Tibial artery (tissue), 4 donors: ENCODE data around the gene HSD3B1.
"Not testable (repeated sequence)": the region's sequence is repeated elsewhere in the genome, so short reads cannot be mapped to it uniquely, and the experiment has no call there.

ENCODE experiments used
- DNase-seq, 2 donors: peaks; one replicate each; pipeline ENCODE4 v3.0.0-alpha.2; 2019
- H3K27ac ChIP-seq, 2 donors: fragments of 200-600 bp; sonication (generic) in 1 of 2; 1 replicate in 1 of 2; 2 replicates in 1 of 2; pipeline ENCODE4 v1.5.1; 2018 to 2019; ENCODE audit warnings: mild to moderate bottlenecking in 1 of 2
- H3K27me3 ChIP-seq, 2 donors: fragments of 200-600 bp; sonication (generic) in 1 of 2; one replicate each; pipeline versions ENCODE4 v1.5.1 to v1.6.0; 2016 to 2019
- H3K36me3 ChIP-seq, 3 donors: fragments of 200-600 bp; sonication (generic) in 2 of 3; one replicate each; pipeline ENCODE4 v1.5.1; 2016 to 2019; ENCODE audit warnings: mild to moderate bottlenecking in 2 of 3
- H3K4me1 ChIP-seq, 4 donors: fragments of 200-600 bp; sonication (generic) in 2 of 4; 1 replicate in 3 of 4; 2 replicates in 1 of 4; pipeline ENCODE4 v1.5.1; 2016 to 2019
- H3K4me3 ChIP-seq, 2 donors: fragments of 200-600 bp; sonication (generic) in 1 of 2; 1 replicate in 1 of 2; 2 replicates in 1 of 2; pipeline ENCODE4 v1.5.1; 2018 to 2019; ENCODE audit warnings: mild to moderate bottlenecking in 2 of 2
- H3K9me3 ChIP-seq, 3 donors: fragments of 200-600 bp; sonication (generic) in 1 of 3; one replicate each; pipeline ENCODE4 v1.5.1; 2016 to 2019
- CTCF ChIP-seq, 2 experiments: fragments of 200-600 bp in 1 of 2; fragments of 450-650 bp in 1 of 2; IDR thresholded peaks; one replicate each; pipeline ENCODE4 v1.5.1; 2017 to 2019; ENCODE audit warnings: antibody characterized with exemption in 2 of 2, mild to moderate bottlenecking in 1 of 2, moderate library complexity in 1 of 2
- intact Hi-C: fragments of 100-400 bp; cut with DNase I; formaldehyde crosslinking; loops from one replicate; pipeline ENCODE4 v1.15.0; 2023; ENCODE audit warnings: low total_unique reads

Gene HSD3B1

DNA sequence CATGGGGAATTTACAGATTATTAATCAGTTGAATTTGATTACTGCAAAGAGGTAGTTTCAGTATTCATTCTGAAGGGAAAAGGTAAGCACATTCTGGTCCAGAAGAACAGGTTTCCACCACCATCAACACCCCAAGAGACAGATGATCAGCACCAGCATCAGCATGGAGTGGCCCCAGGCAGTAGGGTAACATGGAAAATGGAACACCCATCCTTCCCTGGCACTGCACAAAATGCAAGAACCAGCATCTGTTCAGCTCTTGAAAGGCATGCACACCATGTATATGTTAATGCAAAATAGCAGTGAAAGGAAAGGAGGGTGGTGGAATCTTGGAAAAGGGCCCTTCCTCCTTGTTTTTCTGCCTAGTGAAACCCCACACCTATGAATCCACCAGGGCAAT lies 9.2 kb downstream of the HSD3B1 start:
- intact Hi-C loops, result no loop called here
- Histone ChIP-seq H3K4me1 (no peaks in the 10 kb centered on the region), H3K9me3 (no peaks in the 10 kb centered on the region), H3K27ac (no peak overlapping the region), H3K4me3 (no peak overlapping the region), H3K36me3 (no peaks in the 10 kb centered on the region), H3K27me3 (no peaks in the 10 kb centered on the region)
- no peak for TF ChIP-seq CTCF (IDR thresholded peaks at IDR 0.05)
- no peak for DNase-seq

GRCh38 chr1:119516680-119517079 lies 9.7 kb downstream of the HSD3B1 start:
- H3K27me3 ChIP-seq, result no peaks in the 10 kb centered on the region
- no peaks in the 10 kb centered on the region for H3K9me3 ChIP-seq
- H3K27ac ChIP-seq, result no peak overlapping the region
- TF ChIP-seq CTCF (IDR thresholded peaks at IDR 0.05), result no peak
- H3K36me3 ChIP-seq, result no peaks in the 10 kb centered on the region
- H3K4me1 ChIP-seq, result no peaks in the 10 kb centered on the region
- intact Hi-C loops, result no loop called here
- DNase-seq, result no peak
- no peak overlapping the region for H3K4me3 ChIP-seq

- H3K27me3 ChIP-seq, H3K36me3 ChIP-seq, DNase-seq, H3K4me1 ChIP-seq, H3K27ac ChIP-seq, H3K4me3 ChIP-seq, H3K9me3 ChIP-seq, intact Hi-C loops: not testable (repeated sequence)
Observed at GRCh38 chr1:119517667-119518066, 10.7 kb downstream of the HSD3B1 start.

DNA sequence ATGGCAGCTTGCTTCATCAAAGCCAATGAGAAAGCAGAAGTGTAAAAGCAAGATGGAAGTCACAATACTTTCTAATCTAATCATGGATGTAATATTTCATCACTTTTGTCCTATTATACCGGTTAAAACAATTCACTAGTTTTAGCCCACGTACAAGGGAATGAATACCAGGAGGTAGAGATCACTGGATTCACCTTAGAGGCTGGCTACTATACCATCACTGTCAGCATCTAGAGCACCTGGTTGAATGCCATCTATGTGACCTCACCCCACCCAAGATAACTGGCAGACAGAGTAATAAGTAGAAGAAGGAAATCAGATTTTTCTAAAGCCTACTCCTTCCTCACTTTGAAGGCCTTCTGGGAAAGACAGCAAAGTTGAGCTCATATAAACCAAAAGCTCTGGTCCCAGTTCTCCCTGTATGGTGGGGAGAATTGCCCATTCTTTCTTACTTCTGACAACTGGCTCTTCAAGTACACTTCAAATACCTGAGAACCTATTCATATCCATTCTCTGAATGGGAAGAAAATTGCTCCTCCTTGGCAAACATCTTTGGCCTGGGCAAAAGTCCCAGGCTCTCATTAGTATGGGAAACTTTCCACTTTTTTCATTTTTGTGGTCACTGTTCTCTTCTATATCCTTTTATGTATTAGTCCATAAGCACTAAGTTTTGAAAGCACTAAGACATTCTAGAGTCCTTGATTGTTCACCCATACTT lies 24.8 kb downstream of the HSD3B1 start:
- no peak for DNase-seq
- no peaks in the 10 kb centered on the region for H3K27me3 ChIP-seq
- H3K4me1 ChIP-seq, result no peaks in the 10 kb centered on the region
- H3K9me3 ChIP-seq, result peaks cover 0 to 2% (median 0%) of the 10 kb centered on the region in 3 donors
- TF ChIP-seq CTCF (IDR thresholded peaks at IDR 0.05), result no peak
- no peak overlapping the region for H3K27ac ChIP-seq
- no peak overlapping the region for H3K4me3 ChIP-seq
- H3K36me3 ChIP-seq, result no peaks in the 10 kb centered on the region
- intact Hi-C loops, result no loop called here

DNA sequence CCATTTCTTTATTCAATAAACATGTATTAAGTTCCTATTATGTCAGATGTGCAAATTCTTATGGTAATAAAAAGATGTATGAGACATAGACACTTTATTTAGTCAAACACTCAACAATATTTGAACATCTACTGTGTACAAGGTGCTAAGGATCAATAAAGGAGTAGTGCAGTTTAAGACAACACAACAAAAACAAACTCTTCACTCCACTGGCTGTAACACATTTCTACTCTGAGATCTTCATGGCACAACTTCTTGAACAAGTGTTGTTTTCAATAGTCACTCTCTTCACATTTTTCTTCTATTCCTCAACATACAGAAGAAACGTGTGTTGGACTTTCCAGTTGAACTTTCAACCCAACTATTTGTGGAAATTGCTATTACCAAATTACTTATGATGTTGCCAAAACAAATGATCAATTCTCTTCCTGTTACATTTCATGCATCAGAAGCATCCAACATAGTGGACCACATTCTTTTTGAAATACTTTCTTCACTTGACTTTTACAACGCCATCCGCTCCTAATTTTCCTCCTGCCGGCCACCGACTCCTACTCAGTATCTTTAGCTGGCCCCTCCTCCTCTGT lies 25.4 kb downstream of the HSD3B1 start:
- Histone ChIP-seq H3K9me3 (no peaks in the 10 kb centered on the region), H3K36me3 (no peaks in the 10 kb centered on the region), H3K4me1 (no peaks in the 10 kb centered on the region), H3K4me3 (no peak overlapping the region), H3K27ac (no peak overlapping the region), H3K27me3 (no peaks in the 10 kb centered on the region)
- no peak for DNase-seq
- TF ChIP-seq CTCF (IDR thresholded peaks at IDR 0.05), result no peak
- intact Hi-C loops, result no loop called here

DNA sequence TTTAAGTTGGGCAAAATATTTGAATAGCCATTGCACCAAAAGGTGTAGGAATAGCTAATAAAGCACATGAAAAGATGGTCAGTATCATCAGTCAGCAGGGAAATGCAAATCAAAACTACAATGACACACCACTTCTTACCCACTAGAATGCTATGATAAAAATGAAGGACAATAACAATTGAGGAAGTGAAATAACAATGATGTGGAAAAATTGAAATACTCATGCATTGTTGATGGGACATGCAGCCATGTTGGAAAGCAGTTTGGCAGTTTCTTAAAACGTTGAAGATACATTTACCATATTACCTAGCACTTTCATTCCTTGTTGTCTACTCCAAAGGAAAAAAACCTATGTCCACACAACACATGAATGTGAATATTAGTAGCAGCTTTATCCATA lies 28.4 kb downstream of the HSD3B1 start:
- Histone ChIP-seq H3K27ac (no peak overlapping the region), H3K36me3 (no peaks in the 10 kb centered on the region), H3K4me3 (no peak overlapping the region), H3K4me1 (no peaks in the 10 kb centered on the region), H3K9me3 (no peaks in the 10 kb centered on the region), H3K27me3 (no peaks in the 10 kb centered on the region)
- no peak for DNase-seq
- intact Hi-C loops, result no loop called here
- no peak for TF ChIP-seq CTCF (IDR thresholded peaks at IDR 0.05)
